IgD-negative memory B cell (primary cell): ENCODE measurements around the gene FDX2. TPM values are rescaled to one million over a fixed set of nuclear protein-coding genes. Genes with fewer than 3 reads are reported as not detected.

ENCODE experiments used
- H3K27ac Mint-ChIP-seq, 3 donors: one replicate each; pipeline ENCODE4 v1.8.0; 2020 to 2022; ENCODE audit warnings: mild to moderate bottlenecking in 3 of 3, mixed read lengths in 3 of 3, moderate library complexity in 1 of 3
- H3K27me3 Mint-ChIP-seq: one replicate; pipeline ENCODE4 v1.8.0; 2021; ENCODE audit warnings: mixed read lengths
- H3K36me3 Mint-ChIP-seq: one replicate; pipeline ENCODE4 v1.8.0; 2020; ENCODE audit warnings: mild to moderate bottlenecking, mixed read lengths
- H3K4me1 Mint-ChIP-seq, 3 donors: one replicate each; pipeline ENCODE4 v1.8.0; 2020 to 2022; ENCODE audit warnings: mixed read lengths in 3 of 3, mild to moderate bottlenecking in 1 of 3
- H3K4me3 Mint-ChIP-seq, 4 donors: one replicate each; pipeline ENCODE4 v1.8.0; 2020 to 2022; ENCODE audit warnings: mild to moderate bottlenecking in 4 of 4, mixed read lengths in 4 of 4, moderate library complexity in 3 of 4
- H3K9me3 Mint-ChIP-seq, 3 donors: one replicate each; pipeline ENCODE4 v1.8.0; 2020 to 2021; ENCODE audit warnings: mixed read lengths in 3 of 3, mild to moderate bottlenecking in 1 of 3
- polyA plus RNA-seq: library from polyadenylated mRNA; unstranded; fragments of 300-500 nt; fragmentation: Illumina TruSeq; gene quantifications from one replicate; pipeline ENCODE4 v1.2.3, GENCODE V29; 2021

Gene FDX2
- polyA plus RNA-seq, 1 donor from 2014 or later, result 12.8 TPM

- H3K27ac Mint-ChIP-seq, result peak overlapping the region; percentile 97 to 99 (median 98)
- no peaks in the 10 kb centered on the region for H3K9me3 Mint-ChIP-seq
- H3K36me3 Mint-ChIP-seq, result peaks cover 3% of the 10 kb centered on the region
- peaks cover 17 to 36% (median 18%) of the 10 kb centered on the region in 3 donors for H3K4me1 Mint-ChIP-seq
- H3K27me3 Mint-ChIP-seq, result no peaks in the 10 kb centered on the region
- H3K4me3 Mint-ChIP-seq, result peak overlapping the region; percentile 84 to 95 (median 90)
These were observed 45.6 kb downstream of the FDX2 start for GRCh38 chr19:10270180-10270615.

DNA sequence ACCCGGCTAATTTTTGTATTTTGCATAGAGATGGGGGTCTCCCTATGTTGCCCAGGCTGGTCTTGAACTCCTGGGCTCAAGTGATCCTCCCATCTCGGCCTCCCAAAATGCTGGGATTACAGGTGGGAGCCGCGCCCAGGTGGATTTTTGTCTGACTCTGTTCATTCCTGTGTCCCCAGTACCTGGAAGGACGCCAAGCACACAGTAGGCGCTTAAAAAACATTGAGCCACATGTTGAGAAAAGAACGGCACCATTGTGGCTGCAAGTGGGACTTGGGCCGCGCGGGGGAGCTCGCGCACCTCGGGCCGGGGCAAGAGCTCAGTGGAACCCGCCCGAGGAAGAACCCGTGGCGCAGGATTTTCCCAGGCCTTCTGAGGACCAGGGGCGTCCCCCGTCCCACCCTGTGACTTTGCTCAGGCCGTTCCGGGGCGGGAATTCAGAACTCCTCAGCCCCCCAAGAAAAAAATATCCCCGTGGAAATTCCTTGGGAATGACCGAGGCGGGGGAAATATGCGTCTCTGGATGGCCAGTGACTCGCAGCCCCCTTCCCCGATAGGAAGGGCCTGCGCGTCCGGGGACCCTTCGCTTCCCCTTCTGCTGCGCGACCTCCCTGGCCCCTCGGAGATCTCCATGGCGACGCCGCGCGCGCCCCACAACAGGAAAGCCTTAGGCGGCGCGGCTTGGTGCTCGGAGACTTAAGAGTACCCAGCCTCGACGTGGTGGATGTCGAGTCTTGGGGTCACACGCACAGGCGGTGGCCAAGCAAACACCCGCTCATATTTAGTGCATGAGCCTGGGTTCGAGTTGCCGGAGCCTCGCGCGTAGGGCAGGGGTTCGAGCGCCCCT, 46.3 kb downstream of the FDX2 start:
- Mint-ChIP-seq H3K4me1 (peaks cover 14 to 31% (median 15%) of the 10 kb centered on the region in 3 donors), H3K9me3 (no peaks in the 10 kb centered on the region), H3K27me3 (no peaks in the 10 kb centered on the region), H3K4me3 (peak overlapping the region; percentile 84 to 95 (median 90)), H3K27ac (peak overlapping the region; percentile 97 to 99 (median 98)), H3K36me3 (peaks cover 3% of the 10 kb centered on the region)

DNA sequence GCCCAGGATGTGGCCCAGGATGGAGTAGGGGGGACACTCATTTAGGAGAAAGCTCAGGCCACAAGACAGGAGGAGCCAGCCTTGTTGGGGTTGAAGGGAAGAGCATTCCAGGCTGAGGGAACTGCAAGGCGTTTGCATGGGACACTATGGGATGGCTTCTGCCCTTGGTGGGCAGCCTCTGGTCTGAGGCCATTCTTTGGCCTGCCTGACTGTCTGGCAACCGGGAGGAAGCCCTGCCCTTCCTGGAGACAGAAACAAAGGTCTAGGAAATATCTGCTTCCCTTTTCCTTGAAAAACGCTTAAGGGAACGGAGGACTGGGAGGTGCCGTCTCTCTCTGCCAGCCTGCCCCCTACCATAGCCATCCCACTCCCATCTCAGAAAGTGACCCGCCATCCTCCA, 47.7 kb downstream of the FDX2 start:
- Mint-ChIP-seq H3K27ac (peak overlapping the region in 1 of 3 donors; percentile 97), H3K36me3 (no peaks in the 10 kb centered on the region), H3K9me3 (no peaks in the 10 kb centered on the region), H3K4me1 (peaks cover 9 to 25% (median 11%) of the 10 kb centered on the region in 3 donors), H3K4me3 (peak overlapping the region in 1 of 4 donors; percentile 52), H3K27me3 (no peaks in the 10 kb centered on the region)

DNA sequence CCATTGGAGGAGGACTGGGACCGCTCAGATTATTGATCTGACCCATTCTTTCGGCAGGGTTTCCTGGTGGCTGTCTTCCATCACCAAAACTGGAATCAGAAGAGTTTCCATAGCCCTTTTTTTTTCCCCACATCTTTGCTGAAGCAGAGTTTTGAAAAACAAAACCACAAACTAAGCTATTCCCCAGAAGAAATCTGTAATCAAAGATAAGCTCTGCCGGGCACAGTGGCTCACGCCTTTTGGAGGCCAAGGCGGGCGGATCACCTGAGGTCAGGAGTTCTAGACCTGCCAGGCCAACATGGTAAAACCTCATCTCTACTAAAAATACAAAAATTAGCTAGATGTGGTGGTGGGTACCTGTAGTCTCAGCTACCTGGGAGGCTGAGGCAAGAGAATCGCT, 49.1 kb downstream of the FDX2 start:
- Mint-ChIP-seq H3K27me3 (no peaks in the 10 kb centered on the region), H3K36me3 (no peaks in the 10 kb centered on the region), H3K4me3 (no peak overlapping the region), H3K27ac (peak overlapping the region in 1 of 3 donors; percentile 29), H3K4me1 (peaks cover 3 to 18% (median 5%) of the 10 kb centered on the region in 3 donors), H3K9me3 (no peaks in the 10 kb centered on the region)

DNA sequence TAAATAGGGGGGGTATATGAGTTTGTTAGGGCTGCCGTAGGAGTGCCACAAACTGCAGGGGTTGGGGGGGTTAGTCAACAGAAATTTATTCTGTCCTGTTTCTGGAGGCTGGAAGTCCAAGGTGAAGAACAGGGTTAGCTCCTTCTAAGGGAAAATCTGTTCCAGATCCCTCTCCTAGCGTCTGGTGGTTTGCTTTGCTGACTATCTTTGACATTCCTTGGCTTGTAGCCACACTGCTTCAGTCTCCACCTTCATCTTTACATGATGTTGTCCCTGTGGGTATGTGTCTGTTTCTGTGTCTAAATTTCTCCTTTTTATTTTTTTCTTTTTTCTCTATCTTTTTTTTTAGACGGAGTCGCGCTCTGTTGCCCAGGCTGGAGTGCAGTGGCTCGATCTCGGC, 53.0 kb downstream of the FDX2 start:
- H3K36me3 Mint-ChIP-seq, result no peaks in the 10 kb centered on the region
- no peaks in the 10 kb centered on the region for H3K9me3 Mint-ChIP-seq
- no peaks in the 10 kb centered on the region for H3K27me3 Mint-ChIP-seq
- no peak overlapping the region for H3K4me3 Mint-ChIP-seq
- H3K27ac Mint-ChIP-seq, result peak overlapping the region in 1 of 3 donors; percentile 47
- peaks cover 0 to 2% (median 0%) of the 10 kb centered on the region in 3 donors for H3K4me1 Mint-ChIP-seq

GRCh38 chr19:10260141-10260584, 55.7 kb downstream of the FDX2 start:
- Mint-ChIP-seq H3K4me1 (peaks cover 0 to 2% (median 0%) of the 10 kb centered on the region in 3 donors), H3K4me3 (peak overlapping the region in 1 of 4 donors; percentile 35), H3K9me3 (no peaks in the 10 kb centered on the region), H3K36me3 (no peaks in the 10 kb centered on the region), H3K27ac (peak overlapping the region in 1 of 3 donors; percentile 53), H3K27me3 (no peaks in the 10 kb centered on the region)

Other genes starting within 250 kb of the FDX2 start
- gene SHFL, start 229.7 kb downstream of the FDX2 start, polyA plus RNA-seq, result 63.2 TPM
- 1.3 TPM for gene ANGPTL6, start 213.3 kb downstream of the FDX2 start, polyA plus RNA-seq
- gene PPAN, start 209.7 kb downstream of the FDX2 start, polyA plus RNA-seq, result 37.5 TPM
- gene P2RY11, start 204.3 kb downstream of the FDX2 start, polyA plus RNA-seq, result 3.3 TPM
- gene EIF3G, start 196.1 kb downstream of the FDX2 start, polyA plus RNA-seq, result 214 TPM
- gene DNMT1, start 121.1 kb downstream of the FDX2 start, polyA plus RNA-seq, result 74.6 TPM
- gene S1PR2, start 84.7 kb downstream of the FDX2 start, polyA plus RNA-seq, result 0.20 TPM
- gene MRPL4, start 63.8 kb downstream of the FDX2 start, polyA plus RNA-seq, result 48.8 TPM
- gene ICAM1, start 44.9 kb downstream of the FDX2 start, polyA plus RNA-seq, result 9.2 TPM
- 0.81 TPM for gene ICAM4, start 29.1 kb downstream of the FDX2 start, polyA plus RNA-seq
- gene ICAM5, start 26.1 kb downstream of the FDX2 start, polyA plus RNA-seq, result not detected
- 2.6 TPM for gene ZGLP1, start 6.2 kb downstream of the FDX2 start, polyA plus RNA-seq
- gene RAVER1, start 17.5 kb upstream of the FDX2 start, polyA plus RNA-seq, result 25.9 TPM
- 230 TPM for gene ICAM3, start 23.6 kb upstream of the FDX2 start, polyA plus RNA-seq
- gene TYK2, start 64.6 kb upstream of the FDX2 start, polyA plus RNA-seq, result 69.0 TPM
- gene CDC37, start 87.5 kb upstream of the FDX2 start, polyA plus RNA-seq, result 78.8 TPM
- 2.9 TPM for gene PDE4A, start 104.5 kb upstream of the FDX2 start, polyA plus RNA-seq
- gene KEAP1, start 187.3 kb upstream of the FDX2 start, polyA plus RNA-seq, result 32.9 TPM
- 5.1 TPM for gene S1PR5, start 201.4 kb upstream of the FDX2 start, polyA plus RNA-seq
- 21.0 TPM for gene ATG4D, start 227.9 kb upstream of the FDX2 start, polyA plus RNA-seq
- gene KRI1, start 250.0 kb upstream of the FDX2 start, polyA plus RNA-seq, result 35.6 TPM